Inflammatory macrophage treated with lipopolysaccharide for 1 hour (primary cell): ENCODE results near the gene POMT1.
"Not testable (repeated sequence)": the region's sequence is repeated elsewhere in the genome, so short reads cannot be mapped to it uniquely, and the experiment has no call there.

Experiments used
- DNase-seq, 2 donors: peaks; one replicate each; pipeline ENCODE4 v3.0.0-alpha.2; 2020 to 2022

POMT1 gene

GRCh38 chr9:131500939-131501541 lies 1.7 kb upstream of the POMT1 start:
- no peak for DNase-seq

GRCh38 chr9:131503626-131504465 lies 1.1 kb downstream of the POMT1 start:
- peak; percentile 33 to 41 for DNase-seq

- no peak for DNase-seq
Observed at GRCh38 chr9:131505012-131505411, 2.3 kb downstream of the POMT1 start.

GRCh38 chr9:131511416-131511815 lies 8.7 kb downstream of the POMT1 start:
- DNase-seq: no peak

GRCh38 chr9:131511880-131512279 lies 9.2 kb downstream of the POMT1 start:
- no peak for DNase-seq

GRCh38 chr9:131513177-131513576 lies 10.5 kb downstream of the POMT1 start:
- DNase-seq: no peak

GRCh38 chr9:131515559-131516031 lies 12.9 kb downstream of the POMT1 start:
- DNase-seq: not testable (repeated sequence)

GRCh38 chr9:131516100-131516499 lies 13.4 kb downstream of the POMT1 start:
- peak; percentile 12 to 26 for DNase-seq

- DNase-seq: no peak
Observed at GRCh38 chr9:131516930-131517329, 14.2 kb downstream of the POMT1 start.

- no peak for DNase-seq
Observed at GRCh38 chr9:131517761-131518190, 15.1 kb downstream of the POMT1 start.

GRCh38 chr9:131518553-131518952 lies 15.8 kb downstream of the POMT1 start:
- no peak for DNase-seq

GRCh38 chr9:131520503-131520902 lies 17.8 kb downstream of the POMT1 start:
- DNase-seq: no peak

- no peak for DNase-seq
Observed at GRCh38 chr9:131521203-131521602, 18.5 kb downstream of the POMT1 start.

- no peak for DNase-seq
Observed at GRCh38 chr9:131521822-131522221, 19.1 kb downstream of the POMT1 start.

- no peak for DNase-seq
Observed at GRCh38 chr9:131522257-131523085, 19.8 kb downstream of the POMT1 start.

GRCh38 chr9:131523086-131523388 lies 20.3 kb downstream of the POMT1 start:
- no peak for DNase-seq

- no peak for DNase-seq
Observed at GRCh38 chr9:131523451-131524435, 21.0 kb downstream of the POMT1 start.

- DNase-seq: no peak
Observed at GRCh38 chr9:131524665-131525315, 22.1 kb downstream of the POMT1 start.

- no peak for DNase-seq
Observed at GRCh38 chr9:131525643-131526565, 23.2 kb downstream of the POMT1 start.

GRCh38 chr9:131528186-131528585 lies 25.5 kb downstream of the POMT1 start:
- no peak for DNase-seq
